Measurements from ENCODE around the gene QRFP. TPM values are rescaled to one million over a fixed set of nuclear protein-coding genes. Genes with fewer than 3 reads are reported as not detected.
"Not testable (repeated sequence)": the region's sequence is repeated elsewhere in the genome, so short reads cannot be mapped to it uniquely, and the experiment has no call there.

QRFP gene
- total RNA-seq, 1 donor from 2014 or later = not detected

DNA sequence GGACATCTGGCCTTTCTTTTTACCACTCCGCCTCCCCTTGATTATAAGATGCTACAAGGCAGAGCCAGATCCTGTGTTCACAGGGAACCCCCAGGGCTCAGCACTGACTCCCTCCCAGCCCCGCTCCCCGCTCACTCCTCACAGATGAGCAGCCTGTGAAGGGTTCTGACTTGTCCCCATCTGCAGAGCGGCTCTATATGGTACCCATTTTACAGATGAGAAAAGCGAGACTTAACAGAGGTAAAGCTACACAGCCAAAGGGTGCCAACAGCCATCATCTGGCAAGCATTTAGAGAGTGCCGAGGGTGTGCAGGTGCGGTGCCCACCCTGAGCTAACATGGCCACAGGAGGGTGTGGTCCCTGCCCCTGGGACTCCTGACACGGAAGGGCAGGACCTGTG lies 23.6 kb upstream of the QRFP start:
- no peak overlapping the region for H3K27ac Mint-ChIP-seq
- no peak overlapping the region for H3K4me3 Mint-ChIP-seq (ENCODE audit: low read depth)
- intact Hi-C loops (cut with micrococcal nuclease) = no loop called here
- DNase-seq (ENCODE audit: low spot score) = no peak
- no peaks in the 10 kb centered on the region for H3K36me3 Mint-ChIP-seq (ENCODE audit: low read depth)
- H3K27me3 Mint-ChIP-seq (ENCODE audit: low read depth) = no peaks in the 10 kb centered on the region
- no peaks in the 10 kb centered on the region for H3K4me1 Mint-ChIP-seq (ENCODE audit: low read depth)
- no peaks in the 10 kb centered on the region for H3K9me3 Mint-ChIP-seq

DNA sequence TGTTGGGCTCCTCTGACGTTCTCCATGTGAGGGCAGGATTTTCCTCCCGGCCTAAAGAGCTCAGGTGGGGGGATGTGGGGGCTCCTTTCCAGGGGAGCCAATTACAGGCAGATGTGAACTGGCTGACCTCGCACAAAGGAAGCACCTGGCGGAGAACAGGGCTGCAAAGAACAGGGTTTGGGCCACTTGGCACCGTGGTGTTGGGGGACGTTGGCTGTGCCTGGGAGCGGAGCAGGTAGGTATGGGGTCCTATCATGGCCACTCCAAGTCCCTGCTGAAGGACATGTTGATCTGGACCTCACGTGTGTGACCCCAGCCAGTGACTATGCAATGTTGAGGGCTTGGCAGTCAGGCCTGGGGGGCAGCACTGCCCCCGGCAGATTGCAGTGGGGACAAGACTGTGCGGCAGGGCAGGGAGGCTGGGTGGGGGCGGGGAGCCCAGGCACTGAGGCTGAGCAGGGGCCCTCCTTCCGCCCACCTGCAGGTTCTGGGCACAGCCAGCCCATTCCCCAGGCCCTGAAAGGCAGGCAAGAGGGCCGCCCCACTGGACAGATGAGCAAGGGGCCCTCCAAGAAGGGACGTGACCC lies 23.0 kb upstream of the QRFP start:
- Mint-ChIP-seq H3K4me3 (ENCODE audit: low read depth) (no peak overlapping the region), H3K27ac (no peak overlapping the region), H3K9me3 (no peaks in the 10 kb centered on the region), H3K27me3 (ENCODE audit: low read depth) (no peaks in the 10 kb centered on the region), H3K4me1 (ENCODE audit: low read depth) (no peaks in the 10 kb centered on the region), H3K36me3 (ENCODE audit: low read depth) (no peaks in the 10 kb centered on the region)
- no peak for DNase-seq (ENCODE audit: low spot score)
- intact Hi-C loops (cut with micrococcal nuclease) = no loop called here

DNA sequence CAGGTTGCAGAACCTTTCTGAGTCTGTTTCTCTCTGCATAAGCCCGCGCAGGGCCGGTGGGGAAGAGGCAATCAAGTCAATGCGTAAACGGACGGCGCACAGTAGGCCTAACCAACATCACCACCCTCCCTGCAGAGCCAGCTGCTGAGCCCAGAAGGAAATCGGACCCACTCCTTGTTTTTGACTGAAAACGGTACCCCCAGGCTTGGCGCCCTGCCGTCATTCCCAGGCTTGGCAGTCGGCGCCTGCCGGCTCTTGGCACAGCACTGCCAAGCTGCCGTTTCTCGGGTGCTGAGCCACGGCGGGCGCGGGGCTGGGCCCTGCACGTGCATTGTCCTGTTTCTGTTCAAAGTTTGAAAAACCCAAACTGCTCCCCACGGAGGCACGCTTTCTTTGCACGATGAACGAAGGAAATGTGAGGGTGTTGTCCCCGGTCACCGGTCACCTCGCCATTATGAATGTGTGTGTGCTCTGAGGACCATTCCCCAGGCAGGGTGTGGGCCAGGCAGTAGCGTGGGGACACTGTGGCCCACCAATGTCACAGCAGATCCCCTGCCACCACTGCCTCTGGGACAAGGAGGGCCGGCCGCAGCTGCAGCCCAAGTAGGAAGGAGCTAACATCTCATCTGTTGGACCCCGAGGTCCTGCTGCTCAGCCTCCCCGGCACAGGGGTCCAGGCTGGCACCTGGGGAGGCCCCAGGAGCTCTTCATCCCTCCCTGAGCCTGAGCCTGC lies 22.4 kb upstream of the QRFP start:
- Mint-ChIP-seq H3K27me3 (ENCODE audit: low read depth) (no peaks in the 10 kb centered on the region), H3K9me3 (no peaks in the 10 kb centered on the region), H3K4me3 (ENCODE audit: low read depth) (no peak overlapping the region), H3K4me1 (ENCODE audit: low read depth) (no peaks in the 10 kb centered on the region), H3K27ac (no peak overlapping the region), H3K36me3 (ENCODE audit: low read depth) (no peaks in the 10 kb centered on the region)
- intact Hi-C loops (cut with micrococcal nuclease) = no loop called here
- no peak for DNase-seq (ENCODE audit: low spot score)

DNA sequence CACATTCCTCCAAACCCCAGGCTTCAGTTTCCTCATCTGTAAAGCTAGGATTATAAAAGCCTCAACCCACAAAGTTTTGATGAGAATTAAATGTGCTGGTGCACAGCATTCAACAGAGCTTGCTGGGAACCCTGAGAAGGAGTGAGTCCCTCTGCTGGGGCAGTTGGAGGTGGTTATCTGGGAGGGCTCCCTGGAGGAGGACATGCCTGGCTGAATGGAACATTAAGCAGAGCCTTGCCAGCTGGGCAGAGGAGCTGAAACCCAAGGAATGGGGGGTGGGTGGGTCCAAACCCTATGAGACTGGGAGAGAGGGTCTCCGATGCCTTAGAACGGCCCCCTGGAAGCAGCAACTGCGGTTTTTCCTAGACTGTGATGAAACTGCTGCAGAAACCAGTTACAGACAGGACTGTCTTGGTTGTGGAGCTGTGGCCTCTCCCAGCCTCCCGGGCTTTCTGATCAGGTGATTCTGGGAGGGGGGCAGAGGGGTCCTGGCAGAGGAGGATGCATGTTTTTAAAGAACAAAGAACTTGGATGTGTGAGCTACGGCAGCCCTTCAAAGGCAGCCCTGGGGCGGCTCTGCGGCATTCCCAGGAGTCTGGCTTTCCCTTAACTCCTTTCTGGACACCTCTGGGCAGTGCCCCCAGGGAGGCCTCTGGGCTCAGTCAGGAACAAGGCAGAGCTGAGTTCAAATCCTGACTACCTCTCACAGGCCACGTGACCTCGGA lies 21.7 kb upstream of the QRFP start:
- Mint-ChIP-seq H3K4me3 (ENCODE audit: low read depth) (no peak overlapping the region), H3K36me3 (ENCODE audit: low read depth) (no peaks in the 10 kb centered on the region), H3K27ac (no peak overlapping the region), H3K9me3 (no peaks in the 10 kb centered on the region), H3K4me1 (ENCODE audit: low read depth) (no peaks in the 10 kb centered on the region), H3K27me3 (ENCODE audit: low read depth) (no peaks in the 10 kb centered on the region)
- intact Hi-C loops (cut with micrococcal nuclease) = no loop called here
- no peak for DNase-seq (ENCODE audit: low spot score)

DNA sequence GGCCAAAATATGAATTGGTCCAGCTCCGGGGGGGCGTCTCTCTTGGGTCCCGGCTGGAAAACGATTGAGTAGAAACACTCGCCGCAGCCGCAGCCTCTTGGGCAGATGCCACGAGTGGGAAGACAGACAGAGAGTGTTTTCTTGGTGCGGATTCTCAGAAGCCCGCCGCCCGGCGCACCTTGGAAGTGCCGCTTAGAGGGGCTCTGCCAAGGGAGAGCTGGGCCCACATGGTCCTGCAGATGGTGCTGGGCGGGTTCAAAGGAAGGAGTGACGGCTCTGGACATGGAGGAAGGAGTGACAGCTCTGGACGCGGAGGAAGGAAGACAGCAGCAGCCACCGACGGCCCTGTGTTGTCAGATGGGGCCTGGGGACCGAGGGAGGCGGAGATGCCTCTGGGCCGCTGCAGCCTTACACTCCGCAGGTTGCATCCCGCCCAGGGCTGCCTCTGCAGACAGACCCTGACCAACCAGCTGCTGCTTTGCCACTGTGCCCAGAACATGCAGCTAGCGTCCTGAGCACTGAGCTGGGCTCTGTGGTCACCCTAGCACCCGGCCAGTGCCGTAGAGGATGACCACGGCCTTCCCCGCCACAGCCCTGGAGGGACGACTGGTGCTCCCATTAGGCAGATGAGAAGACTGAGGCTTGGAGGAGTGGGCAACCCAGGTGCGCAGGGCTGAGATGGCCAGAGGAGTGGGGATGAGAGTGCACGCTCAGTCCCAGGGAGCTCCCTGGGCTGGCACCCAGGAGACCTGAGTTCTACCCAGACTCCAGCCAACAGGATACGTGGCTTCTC lies 20.8 kb upstream of the QRFP start:
- H3K27me3 Mint-ChIP-seq (ENCODE audit: low read depth) = no peaks in the 10 kb centered on the region
- DNase-seq (ENCODE audit: low spot score) = no peak
- no peaks in the 10 kb centered on the region for H3K9me3 Mint-ChIP-seq
- H3K4me1 Mint-ChIP-seq (ENCODE audit: low read depth) = no peaks in the 10 kb centered on the region
- no peak overlapping the region for H3K4me3 Mint-ChIP-seq (ENCODE audit: low read depth)
- no peaks in the 10 kb centered on the region for H3K36me3 Mint-ChIP-seq (ENCODE audit: low read depth)
- intact Hi-C loops (cut with micrococcal nuclease) = no loop called here
- H3K27ac Mint-ChIP-seq = no peak overlapping the region

DNA sequence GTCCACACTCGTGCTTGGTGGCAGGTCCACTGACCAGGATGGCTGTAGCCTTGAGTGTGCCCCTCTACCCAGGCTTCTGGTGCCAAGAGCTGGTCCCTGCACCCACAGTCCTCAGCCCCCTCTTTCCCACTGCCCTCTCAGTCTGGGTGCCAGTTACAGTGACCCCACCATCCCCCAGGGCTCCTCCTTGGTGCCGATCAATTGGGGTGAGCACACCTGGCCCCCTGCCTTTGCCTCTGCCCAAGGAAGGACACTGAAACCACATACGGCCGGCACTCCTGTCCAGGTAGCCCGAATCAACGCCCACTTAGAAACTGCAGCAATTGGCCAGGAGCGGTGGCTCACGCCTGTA lies 18.5 kb upstream of the QRFP start:
- no peak overlapping the region for H3K4me3 Mint-ChIP-seq (ENCODE audit: low read depth)
- H3K9me3 Mint-ChIP-seq = no peaks in the 10 kb centered on the region
- no peak overlapping the region for H3K27ac Mint-ChIP-seq
- no peak for DNase-seq (ENCODE audit: low spot score)
- intact Hi-C loops (cut with micrococcal nuclease) = no loop called here
- no peaks in the 10 kb centered on the region for H3K4me1 Mint-ChIP-seq (ENCODE audit: low read depth)
- H3K27me3 Mint-ChIP-seq (ENCODE audit: low read depth) = no peaks in the 10 kb centered on the region
- no peaks in the 10 kb centered on the region for H3K36me3 Mint-ChIP-seq (ENCODE audit: low read depth)

DNA sequence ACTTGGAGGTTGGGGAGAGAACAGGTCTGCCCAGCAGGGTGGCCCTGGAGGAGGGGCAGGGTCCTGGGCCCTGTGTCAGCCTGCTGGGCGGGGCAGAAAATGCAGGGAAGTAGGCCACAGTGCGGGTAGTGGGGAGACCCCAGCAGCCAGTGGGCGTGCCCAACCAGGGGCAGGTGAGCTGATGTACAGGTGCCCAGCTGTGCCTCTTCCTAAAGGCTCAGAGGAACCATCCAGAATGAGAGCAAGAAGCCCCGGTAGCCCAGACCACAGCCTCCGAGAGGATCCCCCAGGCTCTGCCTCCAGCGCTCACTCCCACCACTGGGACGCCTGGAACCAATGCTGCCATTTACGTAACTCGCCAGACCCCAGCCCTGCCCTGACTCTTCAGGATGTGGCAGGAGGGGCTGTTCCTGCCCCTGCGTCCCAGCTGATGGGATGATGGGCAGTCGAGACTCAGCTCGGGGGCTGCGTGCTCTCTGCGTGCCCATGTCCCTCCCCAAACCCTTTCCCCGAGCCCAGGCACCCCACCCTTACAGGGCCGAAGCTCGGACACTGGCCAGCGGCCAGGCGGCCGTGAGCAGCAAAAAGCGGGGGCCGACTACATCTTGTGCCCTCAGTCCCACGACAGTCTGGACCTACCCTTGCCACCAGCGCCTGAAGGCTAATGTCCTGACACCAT lies 17.9 kb upstream of the QRFP start:
- no peak overlapping the region for H3K4me3 Mint-ChIP-seq (ENCODE audit: low read depth)
- H3K4me1 Mint-ChIP-seq (ENCODE audit: low read depth) = no peaks in the 10 kb centered on the region
- no peaks in the 10 kb centered on the region for H3K27me3 Mint-ChIP-seq (ENCODE audit: low read depth)
- no peak overlapping the region for H3K27ac Mint-ChIP-seq
- no peaks in the 10 kb centered on the region for H3K9me3 Mint-ChIP-seq
- intact Hi-C loops (cut with micrococcal nuclease) = no loop called here
- no peaks in the 10 kb centered on the region for H3K36me3 Mint-ChIP-seq (ENCODE audit: low read depth)
- DNase-seq (ENCODE audit: low spot score) = no peak

DNA sequence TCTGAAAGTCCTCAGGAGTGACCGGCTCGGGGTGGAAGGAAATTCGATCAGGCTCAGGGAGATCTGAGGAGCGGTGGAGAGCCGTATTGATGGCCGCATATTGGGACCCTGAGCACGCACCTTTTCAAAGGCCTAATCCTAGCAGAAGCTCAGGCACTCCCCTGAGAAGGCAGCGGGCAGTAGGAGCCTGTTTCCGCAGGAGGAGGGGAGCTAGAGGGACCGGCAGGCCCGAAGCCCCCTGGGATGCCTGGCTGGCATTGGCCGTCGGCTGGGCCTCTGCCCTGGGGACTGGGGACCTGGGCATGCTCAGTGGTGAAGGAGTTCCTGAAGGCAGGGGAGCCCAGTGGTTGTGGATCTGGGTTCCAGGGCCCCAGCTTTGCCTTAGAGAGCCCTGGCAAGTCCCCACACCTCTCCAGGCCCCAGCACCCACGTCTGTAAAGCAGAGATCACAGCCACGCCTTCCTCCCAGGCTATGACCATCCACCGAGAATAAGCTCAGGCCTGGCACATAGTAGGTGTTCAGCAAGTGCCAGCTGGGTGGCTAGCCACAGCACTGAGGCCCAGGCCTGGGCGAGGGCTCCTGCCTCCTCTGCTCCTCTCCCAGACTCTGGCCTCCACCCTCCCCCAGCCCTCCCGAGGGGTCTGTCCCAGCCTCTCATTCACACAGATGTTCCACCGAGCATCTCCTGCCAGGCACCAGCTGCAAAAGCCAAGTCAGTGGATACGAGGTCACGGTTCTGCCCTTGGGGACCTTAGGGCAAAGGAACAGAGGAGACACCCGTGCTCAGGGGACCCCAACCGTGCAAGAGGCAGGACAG lies 17.2 kb upstream of the QRFP start:
- no peaks in the 10 kb centered on the region for H3K9me3 Mint-ChIP-seq

DNA sequence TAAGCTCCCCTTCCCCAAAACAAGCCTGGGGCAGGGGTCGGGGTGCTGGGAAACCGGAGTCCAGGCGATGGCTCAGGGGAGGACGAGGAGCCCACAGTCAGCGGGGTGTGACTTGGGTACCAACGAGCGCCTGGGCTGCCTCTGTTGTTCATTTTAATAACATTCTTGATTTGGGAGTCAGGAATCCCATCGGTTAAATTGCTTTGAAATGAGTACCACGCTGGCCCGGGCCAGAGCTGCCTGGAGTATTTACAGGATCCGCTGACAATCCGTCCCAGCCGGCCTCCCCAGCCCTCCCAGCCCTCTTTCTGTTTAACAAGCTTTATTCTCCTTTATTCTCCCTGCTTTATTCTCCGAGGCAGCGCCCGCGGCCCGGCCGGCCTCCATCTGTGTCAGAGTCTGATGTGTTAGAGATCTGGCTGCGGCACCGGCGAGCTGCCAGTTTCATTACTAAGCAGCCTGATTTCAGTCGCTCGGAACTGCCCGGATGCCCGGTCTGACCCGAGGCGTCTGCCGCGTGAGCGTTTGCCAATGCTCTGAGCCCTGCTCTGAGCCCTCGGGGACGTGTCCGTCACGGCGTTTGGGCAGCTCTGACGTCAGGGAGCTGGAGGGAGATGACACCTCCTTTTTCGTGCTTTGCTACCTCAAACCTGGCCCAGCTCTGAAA lies 16.5 kb upstream of the QRFP start:
- H3K4me1 Mint-ChIP-seq (ENCODE audit: low read depth) = no peaks in the 10 kb centered on the region
- H3K4me3 Mint-ChIP-seq (ENCODE audit: low read depth) = no peak overlapping the region
- H3K27ac Mint-ChIP-seq = no peak overlapping the region
- no peaks in the 10 kb centered on the region for H3K36me3 Mint-ChIP-seq (ENCODE audit: low read depth)
- DNase-seq (ENCODE audit: low spot score) = no peak
- H3K27me3 Mint-ChIP-seq (ENCODE audit: low read depth) = no peaks in the 10 kb centered on the region
- intact Hi-C loops (cut with micrococcal nuclease) = no loop called here
- no peaks in the 10 kb centered on the region for H3K9me3 Mint-ChIP-seq

More for the DNA sequence above, 17.2 kb upstream of the QRFP start:
- Mint-ChIP-seq H3K4me1 (ENCODE audit: low read depth) (no peaks in the 10 kb centered on the region), H3K27ac (no peak overlapping the region), H3K4me3 (ENCODE audit: low read depth) (no peak overlapping the region), H3K36me3 (ENCODE audit: low read depth) (no peaks in the 10 kb centered on the region), H3K27me3 (ENCODE audit: low read depth) (no peaks in the 10 kb centered on the region)
- intact Hi-C loops (cut with micrococcal nuclease) = no loop called here
- DNase-seq (ENCODE audit: low spot score) = no peak

DNA sequence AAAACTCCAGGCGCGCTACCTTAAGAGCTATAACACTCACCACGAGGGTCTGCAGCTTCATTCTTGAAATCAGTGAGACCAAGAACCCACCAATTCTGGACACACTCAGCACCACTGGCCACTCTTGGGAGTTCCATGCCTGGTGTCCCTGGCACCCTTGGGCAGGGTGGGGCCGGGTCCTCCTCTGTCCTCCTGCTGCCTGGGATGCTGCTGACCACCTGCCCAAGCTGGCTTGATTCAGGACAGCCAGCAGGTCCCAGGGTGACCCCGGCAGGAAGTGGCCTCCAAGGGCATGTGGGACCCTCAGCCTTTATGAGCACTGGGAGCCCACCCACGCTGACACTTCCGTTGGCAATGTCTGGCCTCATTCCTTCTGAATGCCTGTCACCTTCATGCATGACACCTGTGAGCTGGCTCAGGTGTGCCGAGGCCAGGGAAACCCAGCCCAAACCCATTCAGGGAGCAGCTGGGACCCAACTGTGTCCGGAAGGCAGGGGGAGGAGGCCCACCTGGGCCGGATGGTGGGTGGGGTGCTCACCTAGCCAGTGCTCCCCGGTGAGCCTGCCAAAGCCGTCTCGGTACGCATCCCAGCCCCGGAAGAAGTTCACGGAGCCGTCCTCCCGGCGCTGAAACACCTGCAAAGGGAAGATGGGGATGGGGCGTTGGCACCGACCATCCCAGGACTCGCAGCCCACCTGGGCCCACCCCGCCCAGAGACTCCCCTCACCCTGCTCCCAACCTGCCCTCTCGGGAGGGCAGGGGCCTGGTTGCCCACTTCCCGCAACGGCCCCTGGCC lies 14.8 kb upstream of the QRFP start:
- no peaks in the 10 kb centered on the region for H3K9me3 Mint-ChIP-seq
- intact Hi-C loops (cut with micrococcal nuclease) = no loop called here

DNA sequence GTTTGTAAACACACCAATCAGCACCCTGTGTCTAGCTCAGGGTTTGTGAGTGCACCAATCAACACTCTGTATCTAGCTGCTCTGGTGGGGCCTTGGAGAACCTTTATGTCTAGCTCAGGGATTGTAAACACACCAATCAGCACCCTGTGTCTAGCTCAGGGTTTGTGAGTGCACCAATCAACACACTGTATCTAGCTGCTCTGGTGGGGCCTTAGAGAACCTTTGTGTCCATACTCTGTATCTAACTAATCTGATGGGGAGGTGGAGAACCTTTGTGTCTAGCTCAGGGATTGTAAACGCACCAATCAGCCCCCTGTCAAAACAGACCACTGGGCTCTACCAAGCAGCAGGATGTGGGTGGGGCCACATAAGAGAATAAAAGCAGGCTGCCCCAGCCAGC lies 14.1 kb upstream of the QRFP start:
- H3K9me3 Mint-ChIP-seq; H3K4me1 Mint-ChIP-seq (ENCODE audit: low read depth); intact Hi-C loops (cut with micrococcal nuclease): not testable (repeated sequence)

More for the DNA sequence above, 14.8 kb upstream of the QRFP start:
- Mint-ChIP-seq H3K27ac (no peak overlapping the region), H3K4me3 (ENCODE audit: low read depth) (no peak overlapping the region), H3K36me3 (ENCODE audit: low read depth) (no peaks in the 10 kb centered on the region), H3K4me1 (ENCODE audit: low read depth) (no peaks in the 10 kb centered on the region), H3K27me3 (ENCODE audit: low read depth) (no peaks in the 10 kb centered on the region)
- DNase-seq (ENCODE audit: low spot score) = no peak

More for the DNA sequence above, 14.1 kb upstream of the QRFP start:
- not testable (repeated sequence) for H3K36me3 Mint-ChIP-seq (ENCODE audit: low read depth); H3K4me3 Mint-ChIP-seq (ENCODE audit: low read depth); H3K27ac Mint-ChIP-seq; H3K27me3 Mint-ChIP-seq (ENCODE audit: low read depth); DNase-seq (ENCODE audit: low spot score)

Data from activated T-helper 2 cell treated with anti-CD3 and anti-CD28 coated beads, Interferon-gamma antibody, Interleukin-2, Interleukin-4, amounts not matched to agents 10 μg/mL and 5 μg/mL and 100 μg/mL, durations not matched to agents 14 hours and 24 hours and 36 hours (primary cell).